ENCODE results near the gene EXOSC5. TPM values are rescaled to one million over a fixed set of nuclear protein-coding genes. Genes with fewer than 3 reads are reported as not detected.
"Not testable (repeated sequence)": the region's sequence is repeated elsewhere in the genome, so short reads cannot be mapped to it uniquely, and the experiment has no call there.

Gene EXOSC5
- total RNA-seq, 1 donor: 14.5 TPM

- Histone ChIP-seq H3K4me1 (ENCODE audit: insufficient read depth, low read length) (peaks cover 24% of the 10 kb centered on the region), H3K27ac (ENCODE audit: low read depth, low read length) (no peak overlapping the region), H3K4me3 (ENCODE audit: insufficient read depth, low read length) (no peak overlapping the region), H3K79me2 (ENCODE audit: insufficient read depth, low read length) (peaks cover 31% of the 10 kb centered on the region), H3K36me3 (ENCODE audit: insufficient read depth, low read length) (no peaks in the 10 kb centered on the region), H4K20me1 (ENCODE audit: insufficient read depth, low read length) (peaks cover 13% of the 10 kb centered on the region), H3K9me3 (ENCODE audit: low read depth, low read length) (no peaks in the 10 kb centered on the region), H3K4me2 (ENCODE audit: insufficient read depth, low read length) (no peak overlapping the region), H3K27me3 (ENCODE audit: insufficient read depth, low read length) (no peaks in the 10 kb centered on the region), H2AFZ (ENCODE audit: low read length) (no peak overlapping the region)
- TF ChIP-seq CTCF (IDR thresholded peaks at IDR 0.05; ENCODE audit: extremely low read depth, low read depth, low read length): no peak
- DNase-seq (ENCODE audit: insufficient read length, low spot score, missing footprints): no peak
Observed at GRCh38 chr19:41372501-41372900, 24.7 kb downstream of the EXOSC5 start.

GRCh38 chr19:41371541-41371940 is 25.6 kb downstream of the EXOSC5 start:
- Histone ChIP-seq H4K20me1 (ENCODE audit: insufficient read depth, low read length) (peaks cover 13% of the 10 kb centered on the region), H3K27ac (ENCODE audit: low read depth, low read length) (no peak overlapping the region), H3K27me3 (ENCODE audit: insufficient read depth, low read length) (no peaks in the 10 kb centered on the region), H3K79me2 (ENCODE audit: insufficient read depth, low read length) (peaks cover 37% of the 10 kb centered on the region), H3K4me1 (ENCODE audit: insufficient read depth, low read length) (peaks cover 20% of the 10 kb centered on the region), H3K36me3 (ENCODE audit: insufficient read depth, low read length) (no peaks in the 10 kb centered on the region), H3K4me2 (ENCODE audit: insufficient read depth, low read length) (no peak overlapping the region), H3K4me3 (ENCODE audit: insufficient read depth, low read length) (no peak overlapping the region), H2AFZ (ENCODE audit: low read length) (no peak overlapping the region), H3K9me3 (ENCODE audit: low read depth, low read length) (no peaks in the 10 kb centered on the region)
- TF ChIP-seq CTCF (IDR thresholded peaks at IDR 0.05; ENCODE audit: extremely low read depth, low read depth, low read length): no peak
- no peak for DNase-seq (ENCODE audit: insufficient read length, low spot score, missing footprints)

- peaks cover 41% of the 10 kb centered on the region for H3K79me2 ChIP-seq (ENCODE audit: insufficient read depth, low read length)
- H3K4me1 ChIP-seq (ENCODE audit: insufficient read depth, low read length): peaks cover 18% of the 10 kb centered on the region
- H3K4me3 ChIP-seq (ENCODE audit: insufficient read depth, low read length); H3K27ac ChIP-seq (ENCODE audit: low read depth, low read length); H2AFZ ChIP-seq (ENCODE audit: low read length); H3K9me3 ChIP-seq (ENCODE audit: low read depth, low read length); H3K36me3 ChIP-seq (ENCODE audit: insufficient read depth, low read length); H3K27me3 ChIP-seq (ENCODE audit: insufficient read depth, low read length); DNase-seq (ENCODE audit: insufficient read length, low spot score, missing footprints); H3K4me2 ChIP-seq (ENCODE audit: insufficient read depth, low read length): not testable (repeated sequence)
- H4K20me1 ChIP-seq (ENCODE audit: insufficient read depth, low read length): peaks cover 13% of the 10 kb centered on the region
Observed at GRCh38 chr19:41371119-41371518, 26.0 kb downstream of the EXOSC5 start.

- H3K27ac ChIP-seq (ENCODE audit: low read depth, low read length): no peak overlapping the region
- no peaks in the 10 kb centered on the region for H3K27me3 ChIP-seq (ENCODE audit: insufficient read depth, low read length)
- peaks cover 18% of the 10 kb centered on the region for H3K4me1 ChIP-seq (ENCODE audit: insufficient read depth, low read length)
- H3K4me2 ChIP-seq (ENCODE audit: insufficient read depth, low read length): no peak overlapping the region
- H3K36me3 ChIP-seq (ENCODE audit: insufficient read depth, low read length): no peaks in the 10 kb centered on the region
- no peak overlapping the region for H3K4me3 ChIP-seq (ENCODE audit: insufficient read depth, low read length)
- peaks cover 10% of the 10 kb centered on the region for H4K20me1 ChIP-seq (ENCODE audit: insufficient read depth, low read length)
- no peak for DNase-seq (ENCODE audit: insufficient read length, low spot score, missing footprints)
- peaks cover 50% of the 10 kb centered on the region for H3K79me2 ChIP-seq (ENCODE audit: insufficient read depth, low read length)
- TF ChIP-seq CTCF (IDR thresholded peaks at IDR 0.05; ENCODE audit: extremely low read depth, low read depth, low read length): no peak
- H3K9me3 ChIP-seq (ENCODE audit: low read depth, low read length): no peaks in the 10 kb centered on the region
- no peak overlapping the region for H2AFZ ChIP-seq (ENCODE audit: low read length)
Observed at GRCh38 chr19:41369769-41370168, 27.4 kb downstream of the EXOSC5 start.
